Measurements from ENCODE around the gene APBA2. TPM values are rescaled to one million over a fixed set of nuclear protein-coding genes. Genes with fewer than 3 reads are reported as not detected.
A peak's percentile ranks its signal among the peaks of the same experiment; 100 is the strongest.

Gene APBA2
- total and polyA plus RNA-seq, 10 donors: 5.8 to 33.8 (median 18.3) TPM

DNA sequence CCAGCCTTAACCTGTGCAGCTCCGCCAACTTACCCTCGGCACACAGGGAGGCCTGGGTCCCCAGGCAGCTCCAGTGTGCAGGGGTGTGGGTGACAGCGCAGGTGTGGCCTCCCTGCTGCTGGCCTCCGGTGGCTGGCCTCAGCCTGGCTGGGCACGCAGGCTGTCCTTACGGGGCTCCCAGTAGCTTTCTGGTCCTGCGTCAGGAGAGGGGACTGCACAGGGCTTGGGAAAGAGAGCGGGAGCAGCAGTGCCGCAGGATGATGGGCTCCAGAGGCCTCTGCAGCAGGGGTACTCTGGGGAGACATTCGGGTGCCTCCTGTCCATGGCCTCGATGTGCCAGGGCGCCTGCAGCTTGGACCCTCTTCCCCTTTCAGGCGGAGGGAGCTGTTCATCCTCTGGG, 9.4 kb downstream of the APBA2 start:
- 84 to 91% (median 86%) methylated on average over 9 to 13 of the region's 13 CpGs for WGBS, 5 donors
- no peak overlapping the region for H3K27ac ChIP-seq
- peaks cover 0 to 6% (median 0%) of the 10 kb centered on the region in 7 donors for H3K27me3 ChIP-seq (replicated peaks in 1 of 7)
- peaks cover 0 to 10% (median 2%) of the 10 kb centered on the region in 6 donors for H3K4me1 ChIP-seq
- no peak overlapping the region for H3K4me3 ChIP-seq
- TF ChIP-seq CTCF (IDR thresholded peaks at IDR 0.05 in 8 of 11, conservative IDR thresholded peaks at IDR 0.05 in 3 of 11) (no peak), POLR2A (IDR thresholded peaks at IDR 0.05) (no peak), POLR2AphosphoS5 (IDR thresholded peaks at IDR 0.05) (no peak)
- no peaks in the 10 kb centered on the region for H3K36me3 ChIP-seq
- peak; percentile 56 for DNase-seq
- intact Hi-C loops (cut with DNase I; ENCODE audit: low total_unique reads): no loop called here
- no peaks in the 10 kb centered on the region for H3K9me3 ChIP-seq

GRCh38 chr15:28895566-28895965, 9.8 kb downstream of the APBA2 start:
- no peak overlapping the region for H3K27ac ChIP-seq
- 77 to 90% (median 84%) methylated on average over 6 of the region's 6 CpGs for WGBS, 5 donors
- DNase-seq: no peak
- H3K4me1 ChIP-seq: peaks cover 0 to 14% (median 5%) of the 10 kb centered on the region in 6 donors
- H3K36me3 ChIP-seq: no peaks in the 10 kb centered on the region
- peaks cover 0 to 6% (median 0%) of the 10 kb centered on the region in 7 donors for H3K27me3 ChIP-seq (replicated peaks in 1 of 7)
- TF ChIP-seq CTCF (IDR thresholded peaks at IDR 0.05 in 8 of 11, conservative IDR thresholded peaks at IDR 0.05 in 3 of 11): no peak
- TF ChIP-seq POLR2AphosphoS5 (IDR thresholded peaks at IDR 0.05): no peak
- TF ChIP-seq POLR2A (IDR thresholded peaks at IDR 0.05): no peak
- intact Hi-C loops (cut with DNase I; ENCODE audit: low total_unique reads): no loop called here
- H3K4me3 ChIP-seq: no peak overlapping the region
- no peaks in the 10 kb centered on the region for H3K9me3 ChIP-seq

DNA sequence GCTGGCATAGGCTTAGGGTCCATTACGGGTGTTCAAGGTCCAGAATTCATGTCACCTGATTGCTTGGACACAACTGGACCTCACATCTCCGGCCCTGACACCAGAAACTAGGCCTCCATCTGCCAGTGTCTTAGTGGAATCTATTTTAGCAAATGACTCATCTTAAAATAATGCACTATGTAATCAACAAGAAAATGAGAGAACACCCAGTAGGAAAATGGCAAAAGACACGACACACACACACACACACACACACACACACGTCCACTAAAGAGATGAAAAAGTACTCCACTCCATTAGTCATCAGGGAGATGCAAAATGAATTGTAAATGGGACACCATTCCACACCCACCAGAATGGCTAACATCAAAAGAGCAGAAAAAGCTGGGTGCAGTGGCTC, 11.2 kb downstream of the APBA2 start:
- intact Hi-C loops (cut with DNase I; ENCODE audit: low total_unique reads): no loop called here
- peak; percentile 8 for DNase-seq

More for the DNA sequence above, 11.2 kb downstream of the APBA2 start:
- Histone ChIP-seq H3K36me3 (no peaks in the 10 kb centered on the region), H3K27ac (no peak overlapping the region), H3K4me1 (peaks cover 0 to 20% (median 5%) of the 10 kb centered on the region in 6 donors), H3K4me3 (no peak overlapping the region), H3K27me3 (replicated peaks in 1 of 7) (peaks cover 0 to 6% (median 0%) of the 10 kb centered on the region in 7 donors), H3K9me3 (no peaks in the 10 kb centered on the region)
- TF ChIP-seq POLR2A (IDR thresholded peaks at IDR 0.05): no peak
- TF ChIP-seq POLR2AphosphoS5 (IDR thresholded peaks at IDR 0.05): no peak
- no peak for TF ChIP-seq CTCF (IDR thresholded peaks at IDR 0.05 in 8 of 11, conservative IDR thresholded peaks at IDR 0.05 in 3 of 11)
- 82 to 91% (median 87%) methylated on average over 4 of the region's 4 CpGs for WGBS, 5 donors
